ENCODE measurements around the gene SLC38A3. TPM values are rescaled to one million over a fixed set of nuclear protein-coding genes. Genes with fewer than 3 reads are reported as not detected.
A peak's percentile ranks its signal among the peaks of the same experiment; 100 is the strongest.
"Not testable (repeated sequence)": the region's sequence is repeated elsewhere in the genome, so short reads cannot be mapped to it uniquely, and the experiment has no call there.

The SLC38A3 gene
- total and polyA plus RNA-seq, 4 donors = 10.5 to 71.5 (median 55.3) TPM

DNA sequence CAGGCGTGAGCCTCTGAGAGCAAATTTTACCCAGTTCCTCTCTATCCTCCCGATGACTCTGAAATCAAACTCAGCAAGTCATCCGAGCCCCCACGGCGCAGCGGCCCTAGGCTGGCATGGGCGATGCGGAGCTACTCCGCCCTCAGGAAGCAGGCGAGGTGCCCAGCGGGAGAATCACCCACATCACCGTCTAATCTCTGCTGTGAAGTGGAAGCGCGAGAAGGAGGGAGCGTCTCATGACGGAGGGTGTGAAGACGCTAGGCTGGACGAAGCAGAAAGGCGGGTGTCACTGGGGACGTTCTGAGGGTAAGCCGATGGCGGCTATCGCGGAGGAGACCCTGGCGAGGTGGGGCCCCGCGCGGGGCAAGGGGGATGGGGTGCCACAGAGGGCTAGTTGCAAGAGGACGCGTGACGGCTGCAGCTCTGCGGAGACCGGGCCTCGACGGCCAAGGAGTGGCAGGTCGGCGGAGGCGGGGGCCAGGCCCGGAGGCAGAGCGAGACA, 21.9 kb downstream of the SLC38A3 start:
- DNase-seq (ENCODE audit: low read depth in 4 of 6, low spot score in 6 of 6) = peak in 2 of 6 donors; percentile 80 to 81
- H3K36me3 ChIP-seq (ENCODE audit: control insufficient read depth, insufficient read depth, low read length) = peaks cover 10% of the 10 kb centered on the region
- WGBS (ENCODE audit: insufficient coverage) = 1% methylated on average over 40 of the region's 40 CpGs
- peaks cover 39% of the 10 kb centered on the region for H3K4me1 ChIP-seq (ENCODE audit: control insufficient read depth, insufficient read depth, low read length)
- peak overlapping the region; percentile 41 for H3K4me3 ChIP-seq (ENCODE audit: low read depth, low read length)
- H3K9me3 ChIP-seq (ENCODE audit: control insufficient read depth, insufficient read depth, low read length) = no peaks in the 10 kb centered on the region
- no peaks in the 10 kb centered on the region for H3K27me3 ChIP-seq (ENCODE audit: control insufficient read depth, insufficient read depth, low read length)
- peak overlapping the region; percentile 63 for H3K27ac ChIP-seq (ENCODE audit: low read depth, low read length)

DNA sequence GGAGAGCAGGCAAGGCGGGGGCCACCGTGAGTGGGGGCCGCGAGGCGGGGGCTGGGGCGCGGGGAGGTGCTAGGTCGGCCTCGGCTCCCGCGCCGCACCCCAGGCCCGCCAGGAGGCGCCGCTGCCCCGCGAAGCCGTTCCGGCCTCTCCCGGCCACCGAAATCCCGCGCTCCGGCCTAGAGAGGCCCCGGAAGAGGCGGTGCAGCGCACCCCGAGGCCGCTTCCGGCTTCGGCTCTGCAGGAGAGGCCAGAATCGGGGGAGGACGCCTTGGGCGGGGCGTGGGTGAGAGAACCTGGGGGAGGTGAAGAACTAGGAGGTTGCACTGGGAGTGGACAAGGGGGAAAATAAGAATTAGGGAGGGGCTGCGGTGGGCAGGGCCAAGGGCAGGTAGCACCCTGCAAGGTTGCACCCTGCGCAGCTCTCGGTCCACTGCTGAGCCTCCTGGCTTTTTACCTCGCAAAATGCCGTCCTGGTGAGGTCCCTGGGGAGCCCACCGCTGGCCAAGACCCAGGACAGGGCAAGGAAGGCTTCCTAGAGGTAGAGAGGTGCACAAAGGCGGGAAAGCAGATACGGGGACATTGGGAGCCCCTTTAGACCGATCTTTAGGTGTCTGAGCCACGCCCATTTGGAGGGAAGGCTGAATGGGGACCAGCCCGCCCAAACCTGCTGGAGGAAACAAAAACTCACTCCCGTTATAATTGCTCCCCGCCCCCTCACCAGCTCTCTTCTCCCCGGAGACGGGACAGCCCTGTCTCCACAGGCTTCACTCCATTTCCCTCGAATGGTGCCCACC, 22.5 kb downstream of the SLC38A3 start:
- Histone ChIP-seq H3K4me1 (ENCODE audit: control insufficient read depth, insufficient read depth, low read length) (peaks cover 33% of the 10 kb centered on the region), H3K27ac (ENCODE audit: low read depth, low read length) (peak overlapping the region; percentile 70), H3K9me3 (ENCODE audit: control insufficient read depth, insufficient read depth, low read length) (no peaks in the 10 kb centered on the region), H3K4me3 (ENCODE audit: low read depth, low read length) (peak overlapping the region; percentile 86), H3K27me3 (ENCODE audit: control insufficient read depth, insufficient read depth, low read length) (no peaks in the 10 kb centered on the region), H3K36me3 (ENCODE audit: control insufficient read depth, insufficient read depth, low read length) (peaks cover 12% of the 10 kb centered on the region)
- DNase-seq (ENCODE audit: low read depth in 4 of 6, low spot score in 6 of 6) = peak in 4 of 6 donors; percentile 83 to 97 (median 92)
- WGBS (ENCODE audit: insufficient coverage) = under 1% methylated on average over 51 of the region's 51 CpGs

DNA sequence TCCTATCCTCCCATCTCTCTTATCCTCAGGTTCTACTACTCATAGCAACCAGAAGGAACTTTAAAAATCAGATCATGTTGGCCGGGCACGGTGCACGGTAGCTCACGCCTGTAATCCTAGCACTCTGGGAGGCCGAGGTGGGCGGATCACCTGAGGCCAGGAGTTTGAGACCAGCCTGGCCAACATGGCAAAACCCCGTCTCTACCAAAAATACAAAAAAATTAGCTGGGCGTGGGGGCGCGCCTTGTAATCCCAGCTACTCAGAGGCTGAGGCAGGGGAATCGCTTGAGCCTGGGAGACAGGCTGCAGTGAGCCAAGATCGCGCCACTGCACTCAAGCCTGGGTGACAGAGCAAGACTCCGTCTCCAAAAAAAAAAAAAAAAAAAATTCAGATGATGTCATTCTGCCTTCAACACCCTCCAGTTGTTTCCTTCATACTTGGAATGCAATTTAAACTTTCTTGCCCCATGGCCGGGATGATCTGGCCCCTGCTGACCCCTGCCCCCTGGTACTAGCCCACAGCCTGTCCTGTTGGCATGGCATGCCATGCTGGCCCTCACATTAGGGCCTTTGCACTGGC, 23.2 kb downstream of the SLC38A3 start:
- Histone ChIP-seq H3K27ac (ENCODE audit: low read depth, low read length) (peak overlapping the region; percentile 70), H3K36me3 (ENCODE audit: control insufficient read depth, insufficient read depth, low read length) (peaks cover 12% of the 10 kb centered on the region), H3K4me3 (ENCODE audit: low read depth, low read length) (peak overlapping the region; percentile 86), H3K4me1 (ENCODE audit: control insufficient read depth, insufficient read depth, low read length) (peaks cover 40% of the 10 kb centered on the region)
- 35% methylated on average over 15 of the region's 15 CpGs for WGBS (ENCODE audit: insufficient coverage)
- not testable (repeated sequence) for H3K27me3 ChIP-seq (ENCODE audit: control insufficient read depth, insufficient read depth, low read length); H3K9me3 ChIP-seq (ENCODE audit: control insufficient read depth, insufficient read depth, low read length); DNase-seq (ENCODE audit: low read depth in 4 of 6, low spot score in 6 of 6)

DNA sequence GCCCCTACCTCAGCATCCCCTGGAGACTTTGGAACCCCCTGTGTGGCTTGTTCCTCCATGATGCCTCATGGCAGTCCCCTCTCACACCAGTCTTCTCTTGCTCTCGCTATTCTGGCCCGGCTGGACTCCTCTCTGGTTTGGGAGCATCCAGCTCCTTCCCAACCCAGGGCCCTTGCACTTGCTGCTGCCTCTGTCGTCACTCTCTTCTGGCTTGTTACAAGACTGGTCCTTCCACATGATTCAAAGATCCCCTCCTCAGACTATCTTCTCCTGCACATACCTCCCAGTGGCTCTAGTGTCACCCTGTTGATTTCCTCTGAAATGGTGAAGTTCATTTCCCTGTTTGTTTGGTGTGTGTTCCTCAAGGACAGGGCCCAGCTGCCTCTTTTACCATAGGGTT, 24.4 kb downstream of the SLC38A3 start:
- Histone ChIP-seq H3K4me1 (ENCODE audit: control insufficient read depth, insufficient read depth, low read length) (peaks cover 45% of the 10 kb centered on the region), H3K4me3 (ENCODE audit: low read depth, low read length) (no peak overlapping the region), H3K27ac (ENCODE audit: low read depth, low read length) (no peak overlapping the region), H3K36me3 (ENCODE audit: control insufficient read depth, insufficient read depth, low read length) (peaks cover 12% of the 10 kb centered on the region), H3K9me3 (ENCODE audit: control insufficient read depth, insufficient read depth, low read length) (no peaks in the 10 kb centered on the region), H3K27me3 (ENCODE audit: control insufficient read depth, insufficient read depth, low read length) (no peaks in the 10 kb centered on the region)
- WGBS (ENCODE audit: insufficient coverage) = 89% methylated on average over 3 of the region's 3 CpGs
- DNase-seq (ENCODE audit: low read depth in 4 of 6, low spot score in 6 of 6) = no peak

DNA sequence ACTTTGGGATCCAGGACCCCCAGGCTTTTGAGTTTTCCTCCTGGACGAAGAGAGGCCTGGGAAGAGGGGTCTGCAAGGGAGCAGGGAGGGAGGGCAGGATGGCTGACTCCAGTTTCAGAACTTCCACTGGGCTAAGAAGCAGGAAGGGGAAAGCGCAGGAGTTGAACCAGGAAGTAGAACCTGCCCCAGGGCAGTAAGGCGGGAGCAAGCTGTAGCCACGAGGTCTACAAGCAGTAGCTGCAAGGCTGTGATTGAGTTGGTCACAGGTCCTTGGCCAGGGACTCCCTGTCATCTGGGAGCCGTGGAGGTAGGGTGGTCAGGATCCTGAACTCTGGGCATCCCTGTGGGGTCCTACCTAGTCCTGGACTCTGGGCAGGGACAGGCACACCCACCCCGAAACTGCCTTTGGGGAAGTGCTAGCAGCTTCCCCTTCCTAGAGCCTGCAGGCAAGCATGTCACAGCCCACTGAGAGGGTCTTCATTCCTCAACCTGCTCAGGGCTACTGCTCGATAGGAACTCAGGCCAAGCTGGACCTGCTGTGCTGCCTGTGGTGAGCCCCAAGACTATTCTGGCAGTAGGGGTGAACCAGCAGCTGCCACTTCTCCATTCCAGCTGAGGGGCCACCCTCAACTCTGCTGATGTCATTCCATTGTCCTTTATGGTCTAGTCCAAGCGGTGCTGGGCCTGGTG, 25.2 kb downstream of the SLC38A3 start:
- Histone ChIP-seq H3K4me3 (ENCODE audit: low read depth, low read length) (no peak overlapping the region), H3K27ac (ENCODE audit: low read depth, low read length) (no peak overlapping the region), H3K9me3 (ENCODE audit: control insufficient read depth, insufficient read depth, low read length) (no peaks in the 10 kb centered on the region), H3K4me1 (ENCODE audit: control insufficient read depth, insufficient read depth, low read length) (peaks cover 52% of the 10 kb centered on the region), H3K27me3 (ENCODE audit: control insufficient read depth, insufficient read depth, low read length) (no peaks in the 10 kb centered on the region), H3K36me3 (ENCODE audit: control insufficient read depth, insufficient read depth, low read length) (peaks cover 12% of the 10 kb centered on the region)
- DNase-seq (ENCODE audit: low read depth in 4 of 6, low spot score in 6 of 6) = no peak
- 82% methylated on average over 8 of the region's 8 CpGs for WGBS (ENCODE audit: insufficient coverage)

DNA sequence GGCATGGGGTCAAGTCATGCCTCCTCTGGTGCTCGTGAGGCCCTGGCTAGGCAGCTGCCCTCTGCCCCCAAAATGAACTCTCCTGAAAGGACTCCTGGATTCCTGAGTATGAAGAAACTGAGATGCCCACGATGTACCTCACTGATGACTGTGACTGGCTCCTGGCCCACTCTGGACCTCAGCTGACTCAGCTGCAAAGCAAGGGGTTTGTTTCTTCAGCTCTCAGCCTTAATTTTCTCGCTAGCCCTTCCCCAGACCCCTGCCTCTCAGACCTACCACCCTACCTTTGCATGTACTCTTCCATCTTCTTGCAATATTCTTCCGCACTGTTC, 25.7 kb downstream of the SLC38A3 start:
- no peak for DNase-seq (ENCODE audit: low read depth in 4 of 6, low spot score in 6 of 6)
- 85% methylated on average over 4 of the region's 4 CpGs for WGBS (ENCODE audit: insufficient coverage)
- no peak overlapping the region for H3K4me3 ChIP-seq (ENCODE audit: low read depth, low read length)
- no peak overlapping the region for H3K27ac ChIP-seq (ENCODE audit: low read depth, low read length)
- no peaks in the 10 kb centered on the region for H3K9me3 ChIP-seq (ENCODE audit: control insufficient read depth, insufficient read depth, low read length)
- H3K36me3 ChIP-seq (ENCODE audit: control insufficient read depth, insufficient read depth, low read length) = peaks cover 12% of the 10 kb centered on the region
- H3K4me1 ChIP-seq (ENCODE audit: control insufficient read depth, insufficient read depth, low read length) = peaks cover 52% of the 10 kb centered on the region
- H3K27me3 ChIP-seq (ENCODE audit: control insufficient read depth, insufficient read depth, low read length) = no peaks in the 10 kb centered on the region

DNA sequence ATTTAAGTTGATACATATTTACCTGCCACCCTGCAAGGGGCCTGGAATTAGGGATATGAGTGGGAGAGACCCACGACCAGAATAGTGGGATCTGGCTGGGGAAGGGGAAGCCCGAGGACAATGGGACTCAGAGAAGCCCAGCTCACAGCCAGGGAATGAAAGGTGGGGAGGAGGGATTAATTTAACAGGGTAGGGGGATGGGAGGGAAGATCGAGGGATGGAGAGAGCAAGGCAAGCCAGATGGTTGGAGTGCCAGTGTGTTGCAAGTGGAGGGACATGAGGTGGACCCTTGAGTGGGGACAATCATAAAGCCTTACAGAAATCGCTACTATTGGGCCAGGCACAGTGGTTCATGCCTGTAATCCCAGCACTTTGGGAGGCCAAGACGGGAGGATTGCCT, 26.5 kb downstream of the SLC38A3 start:
- WGBS (ENCODE audit: insufficient coverage) = 38% methylated on average over 5 of the region's 5 CpGs
- Histone ChIP-seq H3K27ac (ENCODE audit: low read depth, low read length) (no peak overlapping the region), H3K4me3 (ENCODE audit: low read depth, low read length) (no peak overlapping the region), H3K9me3 (ENCODE audit: control insufficient read depth, insufficient read depth, low read length) (no peaks in the 10 kb centered on the region), H3K4me1 (ENCODE audit: control insufficient read depth, insufficient read depth, low read length) (peaks cover 47% of the 10 kb centered on the region), H3K27me3 (ENCODE audit: control insufficient read depth, insufficient read depth, low read length) (no peaks in the 10 kb centered on the region), H3K36me3 (ENCODE audit: control insufficient read depth, insufficient read depth, low read length) (peaks cover 12% of the 10 kb centered on the region)
- DNase-seq (ENCODE audit: low read depth in 4 of 6, low spot score in 6 of 6) = no peak

DNA sequence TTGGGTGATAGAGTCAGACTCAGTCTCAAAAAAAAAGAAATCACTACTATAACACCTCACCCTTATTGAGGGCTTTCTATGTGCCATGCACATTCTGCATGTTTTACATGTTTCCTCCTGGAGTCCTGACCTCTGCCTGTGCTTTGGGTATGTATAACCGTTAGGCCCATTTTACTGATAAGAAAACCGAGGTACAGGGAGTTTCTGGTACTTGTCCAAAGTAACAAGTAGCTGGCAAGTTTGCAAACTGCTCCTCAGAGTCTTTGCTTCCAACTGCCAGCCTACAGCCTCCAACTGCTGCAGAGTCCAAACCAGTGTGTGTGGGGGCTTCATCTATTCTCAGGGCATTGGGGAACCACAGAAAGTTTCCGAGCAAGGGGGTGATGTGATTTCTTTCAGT, 27.2 kb downstream of the SLC38A3 start:
- no peak for DNase-seq (ENCODE audit: low read depth in 4 of 6, low spot score in 6 of 6)
- Histone ChIP-seq H3K9me3 (ENCODE audit: control insufficient read depth, insufficient read depth, low read length) (no peaks in the 10 kb centered on the region), H3K4me1 (ENCODE audit: control insufficient read depth, insufficient read depth, low read length) (peaks cover 48% of the 10 kb centered on the region), H3K4me3 (ENCODE audit: low read depth, low read length) (no peak overlapping the region), H3K27me3 (ENCODE audit: control insufficient read depth, insufficient read depth, low read length) (no peaks in the 10 kb centered on the region), H3K36me3 (ENCODE audit: control insufficient read depth, insufficient read depth, low read length) (peaks cover 12% of the 10 kb centered on the region), H3K27ac (ENCODE audit: low read depth, low read length) (no peak overlapping the region)
- 90% methylated on average over 3 of the region's 3 CpGs for WGBS (ENCODE audit: insufficient coverage)

DNA sequence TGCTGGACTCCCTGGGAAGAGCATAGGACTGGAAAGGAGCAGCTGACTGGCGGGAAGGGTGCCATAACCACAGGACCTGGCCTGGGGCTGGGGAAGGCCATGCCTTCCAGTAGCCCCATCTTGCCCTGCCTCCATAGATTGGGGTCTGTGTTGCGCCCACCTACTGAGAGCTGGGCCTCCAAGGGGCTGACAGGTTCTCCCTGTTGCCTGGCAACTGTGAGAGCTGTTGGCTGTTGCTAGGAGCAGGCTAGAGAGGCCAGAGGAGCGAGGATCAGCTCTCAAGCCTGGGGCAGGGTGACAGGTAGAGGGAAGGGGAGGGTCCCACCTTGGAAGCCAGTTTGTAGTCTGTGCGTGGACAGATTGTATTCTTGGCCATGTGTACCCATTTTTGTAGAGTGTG, 28.1 kb downstream of the SLC38A3 start:
- no peaks in the 10 kb centered on the region for H3K27me3 ChIP-seq (ENCODE audit: control insufficient read depth, insufficient read depth, low read length)
- no peaks in the 10 kb centered on the region for H3K9me3 ChIP-seq (ENCODE audit: control insufficient read depth, insufficient read depth, low read length)
- H3K4me3 ChIP-seq (ENCODE audit: low read depth, low read length) = no peak overlapping the region
- 45% methylated on average over 4 of the region's 4 CpGs for WGBS (ENCODE audit: insufficient coverage)
- no peak overlapping the region for H3K27ac ChIP-seq (ENCODE audit: low read depth, low read length)
- H3K36me3 ChIP-seq (ENCODE audit: control insufficient read depth, insufficient read depth, low read length) = peaks cover 16% of the 10 kb centered on the region
- DNase-seq (ENCODE audit: low read depth in 4 of 6, low spot score in 6 of 6) = peak in 1 of 6 donors; percentile 45
- peaks cover 50% of the 10 kb centered on the region for H3K4me1 ChIP-seq (ENCODE audit: control insufficient read depth, insufficient read depth, low read length)

Measured in spinal cord (tissue), 10 donors.